GM12875 (cell line): ENCODE measurements around the gene SMYD1.
"Not testable (repeated sequence)": the region's sequence is repeated elsewhere in the genome, so short reads cannot be mapped to it uniquely, and the experiment has no call there.

Experiments used
- H3K4me3 ChIP-seq: one replicate; pipeline ENCODE4 v1.5.1; 2011; ENCODE audit warnings: low read depth, low read length, control low read depth
- TF ChIP-seq, protein P1 (sequence below): IDR thresholded peaks from 2 replicates; pipeline ENCODE4 v1.5.1; 2011; ENCODE audit warnings: low read depth, mild to moderate bottlenecking, control low read depth, inconsistent platforms, low read length, moderate library complexity, borderline replicate concordance; ENCODE audit not compliant: insufficient read depth

The SMYD1 gene

DNA sequence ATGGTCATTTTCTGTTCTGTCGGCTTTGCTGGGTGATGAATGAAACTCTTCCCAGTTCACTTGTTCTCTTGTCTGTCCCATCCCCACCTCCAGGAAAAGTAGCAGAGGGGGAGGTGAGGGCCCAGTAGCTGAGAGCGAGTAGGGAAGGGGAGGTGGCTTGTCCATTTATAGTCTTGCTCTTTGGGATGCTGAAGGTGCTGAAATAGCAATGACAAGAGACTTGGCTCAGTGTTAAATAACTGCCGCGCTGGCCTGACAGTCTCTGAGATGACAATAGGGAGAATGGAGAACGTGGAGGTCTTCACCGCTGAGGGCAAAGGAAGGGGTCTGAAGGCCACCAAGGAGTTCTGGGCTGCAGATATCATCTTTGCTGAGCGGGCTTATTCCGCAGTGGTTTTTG, at the start of gene SMYD1:
SMYD1 (plus strand) TSS at position 228 of the 400 bp plus-strand sequence; CDS start at position 268, 40 bp downstream.
- H3K4me3 ChIP-seq: no peak within 1 kb of the TSS
- TF ChIP-seq, protein P1, sequence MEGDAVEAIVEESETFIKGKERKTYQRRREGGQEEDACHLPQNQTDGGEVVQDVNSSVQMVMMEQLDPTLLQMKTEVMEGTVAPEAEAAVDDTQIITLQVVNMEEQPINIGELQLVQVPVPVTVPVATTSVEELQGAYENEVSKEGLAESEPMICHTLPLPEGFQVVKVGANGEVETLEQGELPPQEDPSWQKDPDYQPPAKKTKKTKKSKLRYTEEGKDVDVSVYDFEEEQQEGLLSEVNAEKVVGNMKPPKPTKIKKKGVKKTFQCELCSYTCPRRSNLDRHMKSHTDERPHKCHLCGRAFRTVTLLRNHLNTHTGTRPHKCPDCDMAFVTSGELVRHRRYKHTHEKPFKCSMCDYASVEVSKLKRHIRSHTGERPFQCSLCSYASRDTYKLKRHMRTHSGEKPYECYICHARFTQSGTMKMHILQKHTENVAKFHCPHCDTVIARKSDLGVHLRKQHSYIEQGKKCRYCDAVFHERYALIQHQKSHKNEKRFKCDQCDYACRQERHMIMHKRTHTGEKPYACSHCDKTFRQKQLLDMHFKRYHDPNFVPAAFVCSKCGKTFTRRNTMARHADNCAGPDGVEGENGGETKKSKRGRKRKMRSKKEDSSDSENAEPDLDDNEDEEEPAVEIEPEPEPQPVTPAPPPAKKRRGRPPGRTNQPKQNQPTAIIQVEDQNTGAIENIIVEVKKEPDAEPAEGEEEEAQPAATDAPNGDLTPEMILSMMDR: no peak

DNA sequence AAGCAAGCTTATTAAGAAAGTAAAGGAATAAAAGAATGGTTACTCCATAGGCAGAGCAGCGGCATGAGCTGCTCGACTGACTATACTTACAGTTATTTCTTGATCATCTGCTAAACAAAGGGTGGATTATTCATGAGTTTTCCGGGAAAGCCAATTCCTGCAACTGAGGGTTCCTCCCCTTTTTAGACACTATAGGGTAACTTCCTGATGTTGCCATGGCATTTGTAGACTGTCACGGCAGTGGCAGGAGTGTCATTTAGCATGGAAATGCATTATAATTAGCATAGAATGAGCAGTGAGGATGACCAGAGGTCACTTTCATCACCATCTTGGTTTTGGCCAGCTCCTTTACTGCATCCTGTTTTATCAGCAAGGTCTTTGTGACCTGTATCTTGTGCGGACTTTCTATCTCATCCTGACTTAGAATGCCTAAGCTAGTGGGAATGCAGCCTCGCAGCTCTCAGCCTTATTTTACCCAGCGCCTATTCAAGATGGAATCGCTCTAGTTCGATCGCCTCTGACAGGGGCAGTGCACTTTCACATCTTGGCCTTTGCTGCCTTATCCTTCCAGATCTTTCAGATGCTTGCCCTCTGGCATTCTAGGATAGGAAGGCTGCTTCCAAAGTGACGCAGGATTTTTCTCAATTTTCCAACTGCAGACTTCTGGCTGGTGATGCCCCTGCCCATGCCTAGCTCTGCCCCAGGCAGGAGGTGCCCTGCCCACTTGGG, 49.4 kb upstream of the SMYD1 start:
- not testable (repeated sequence) for H3K4me3 ChIP-seq

DNA sequence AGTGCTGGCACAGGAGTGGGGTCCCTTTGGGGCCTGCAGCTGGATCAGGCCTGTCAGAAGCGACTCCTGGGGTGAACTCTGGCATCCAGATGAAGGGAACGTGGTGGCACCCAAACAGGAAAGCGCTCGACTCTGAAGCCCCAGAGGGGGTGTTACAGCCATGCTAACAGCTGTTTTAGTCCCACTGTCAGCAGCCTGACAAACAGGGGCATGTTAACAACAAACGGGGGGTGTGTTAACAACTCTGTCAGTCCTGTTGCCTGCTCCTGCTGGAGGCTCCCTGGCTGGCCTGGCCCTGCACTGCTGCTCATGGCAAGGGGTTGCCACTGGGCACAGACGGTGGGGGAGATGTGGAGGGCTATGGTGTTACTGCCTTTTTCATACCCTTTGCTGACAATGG, 48.7 kb upstream of the SMYD1 start:
- TF ChIP-seq, protein P1: no peak
- no peak overlapping the region for H3K4me3 ChIP-seq

DNA sequence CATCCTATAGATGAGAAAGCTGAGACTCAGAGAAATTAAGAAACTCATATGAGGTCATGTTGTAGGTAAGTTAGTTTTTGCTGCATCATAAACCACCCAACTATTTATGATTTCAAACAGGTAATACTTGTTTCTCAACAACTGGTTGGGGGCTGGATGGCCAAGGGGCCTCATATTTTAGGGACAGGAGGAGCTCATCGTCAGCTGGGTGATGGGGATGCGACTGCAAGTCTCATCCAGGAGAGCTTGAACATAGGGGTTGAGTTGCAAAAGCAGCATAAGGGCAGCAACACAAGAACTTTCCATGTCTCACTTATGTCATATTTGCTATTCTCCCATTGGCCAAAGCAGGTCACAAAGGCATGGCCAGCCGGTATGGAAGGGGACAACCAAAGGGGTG, 47.6 kb upstream of the SMYD1 start:
- H3K4me3 ChIP-seq: no peak overlapping the region
- TF ChIP-seq, protein P1: no peak

DNA sequence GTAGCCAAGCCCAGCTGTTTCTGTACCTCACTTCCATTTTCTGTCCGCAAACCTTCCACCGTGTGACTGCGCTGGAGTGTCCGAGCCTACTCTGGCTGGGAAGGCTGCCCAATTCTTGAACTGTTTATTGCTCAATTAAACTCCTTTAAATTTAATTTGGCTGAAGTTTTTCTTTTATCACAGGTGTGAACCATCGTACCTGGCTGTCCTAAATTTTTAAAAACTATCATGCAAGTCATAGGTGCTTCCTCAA, 45.0 kb upstream of the SMYD1 start:
- TF ChIP-seq, protein P1: no peak
- no peak overlapping the region for H3K4me3 ChIP-seq

DNA sequence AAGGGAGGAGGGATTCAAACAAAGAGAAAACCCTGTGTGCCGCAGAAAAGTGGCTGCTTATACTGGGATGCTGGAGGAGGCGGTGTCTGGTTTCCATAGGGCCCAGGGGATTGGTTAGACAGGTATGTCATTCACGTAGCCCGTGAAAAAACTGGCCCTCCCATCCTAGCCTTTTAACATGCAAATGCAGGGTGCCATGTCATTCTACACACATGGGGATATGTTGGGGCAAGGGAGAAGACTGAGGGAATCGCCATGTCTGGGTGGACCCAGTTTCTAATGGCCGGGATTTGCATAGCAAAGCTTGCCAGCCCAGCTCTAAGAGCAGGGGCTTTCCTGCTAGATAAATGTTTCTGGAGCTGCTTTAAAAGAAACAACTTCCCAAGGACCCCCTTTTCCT, 43.1 kb upstream of the SMYD1 start:
- TF ChIP-seq, protein P1: no peak
- H3K4me3 ChIP-seq: no peak overlapping the region

DNA sequence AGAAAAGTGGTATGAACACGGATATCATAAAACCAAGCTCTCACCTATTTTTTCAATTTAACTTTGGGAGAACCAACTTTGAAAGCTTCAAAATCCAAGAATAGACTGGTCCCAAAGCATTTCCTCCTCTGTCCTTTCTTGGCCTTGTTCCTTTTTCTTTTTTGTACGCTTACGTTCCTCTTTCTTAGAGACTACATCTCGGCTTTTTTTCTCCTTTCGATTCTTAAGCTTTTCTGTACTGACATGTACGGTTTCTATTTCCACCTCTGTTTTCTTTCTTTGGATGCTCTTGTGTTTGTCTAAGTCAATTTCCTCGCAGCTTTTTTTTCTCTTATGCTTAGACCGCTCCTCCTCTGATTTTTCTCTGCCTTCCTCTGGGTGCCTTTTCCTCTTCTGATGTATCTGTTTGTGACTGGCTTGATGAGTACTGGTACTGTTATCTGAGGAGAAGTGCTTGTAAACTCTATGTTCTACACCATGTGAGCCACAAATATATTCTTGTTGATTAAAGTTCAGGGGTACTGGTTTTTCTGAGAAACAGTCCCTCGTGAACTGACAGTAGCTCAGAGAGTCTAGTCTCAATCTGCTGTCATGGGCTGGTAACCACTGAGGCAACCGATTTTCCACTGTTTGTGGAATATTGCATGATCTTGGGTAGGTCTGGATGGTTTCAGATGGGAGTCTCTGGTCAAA, 39.8 kb upstream of the SMYD1 start:
- TF ChIP-seq, protein P1: no peak
- H3K4me3 ChIP-seq: no peak overlapping the region
